Mesenchymal stem cell (in vitro differentiated cells and primary cell): ENCODE measurements around the gene CLDN18.

Experiments
- DNase-seq: peaks from one replicate; pipeline ENCODE4 v3.0.0-alpha.2; 2013
- H2AFZ ChIP-seq: one replicate; pipeline ENCODE4 v1.6.1; 2013; ENCODE audit warnings: low read depth, mild to moderate bottlenecking, control low read depth, inconsistent platforms, low read length, moderate library complexity
- H2AK5ac ChIP-seq: 2 replicates; pipeline ENCODE4 v1.6.1; 2013; ENCODE audit warnings: low read length, moderate library complexity, mild to moderate bottlenecking, inconsistent platforms; ENCODE audit not compliant: severe bottlenecking
- H2BK120ac ChIP-seq: one replicate; pipeline ENCODE4 v1.6.1; 2013; ENCODE audit warnings: low read depth, mild to moderate bottlenecking, inconsistent platforms, low read length, moderate library complexity
- H2BK12ac ChIP-seq, 2 experiments: one replicate each; pipeline ENCODE4 v1.6.1; 2013; ENCODE audit warnings: inconsistent platforms in 2 of 2, low read length in 2 of 2, mild to moderate bottlenecking in 2 of 2, moderate library complexity in 2 of 2, control low read depth in 1 of 2
- H2BK15ac ChIP-seq: one replicate; pipeline ENCODE4 v1.6.1; 2013; ENCODE audit warnings: mild to moderate bottlenecking, low read depth, inconsistent platforms; ENCODE audit not compliant: poor library complexity, severe bottlenecking
- H2BK5ac ChIP-seq: 2 replicates; pipeline ENCODE4 v1.6.1; 2013; ENCODE audit warnings: low read depth, mild to moderate bottlenecking, low read length, control low read depth, inconsistent platforms; ENCODE audit not compliant: poor library complexity, severe bottlenecking
- H3K14ac ChIP-seq, 2 experiments: one replicate each; pipeline ENCODE4 v1.6.1; 2013; ENCODE audit warnings: inconsistent platforms in 2 of 2, low read length in 2 of 2, control low read depth in 1 of 2, mild to moderate bottlenecking in 1 of 2, moderate library complexity in 1 of 2
- H3K18ac ChIP-seq, 2 experiments: one replicate each; pipeline ENCODE4 v1.6.1; 2013; ENCODE audit warnings: inconsistent platforms in 2 of 2, low read length in 2 of 2, control low read depth in 1 of 2, low read depth in 1 of 2, mild to moderate bottlenecking in 1 of 2
- H3K23ac ChIP-seq, 2 experiments: one replicate each; pipeline ENCODE4 v1.6.1; 2013; ENCODE audit warnings: inconsistent platforms in 2 of 2, low read length in 2 of 2, mild to moderate bottlenecking in 2 of 2, moderate library complexity in 2 of 2, control low read depth in 1 of 2
- H3K27ac ChIP-seq: 2 replicates; pipeline ENCODE4 v1.5.1; 2013; ENCODE audit warnings: mild to moderate bottlenecking, moderate library complexity, low read length, control low read depth, inconsistent platforms; ENCODE audit not compliant: poor library complexity, severe bottlenecking
- H3K27me3 ChIP-seq, 2 experiments: 2 replicates each; pipeline versions ENCODE4 v1.6.1 to v1.7.0; 2013; ENCODE audit warnings: low read length in 2 of 2, mild to moderate bottlenecking in 2 of 2, moderate library complexity in 2 of 2, control low read depth in 1 of 2, inconsistent platforms in 1 of 2; ENCODE audit not compliant: control insufficient read depth in 1 of 2, insufficient read depth in 1 of 2
- H3K36me3 ChIP-seq, 2 experiments: 2 replicates each; pipeline versions ENCODE4 v1.6.1 to v1.7.0; 2013; ENCODE audit warnings: low read length in 2 of 2, control low read depth in 1 of 2, inconsistent platforms in 1 of 2, low read depth in 1 of 2, mild to moderate bottlenecking in 1 of 2; ENCODE audit not compliant: insufficient read depth in 2 of 2, control insufficient read depth in 1 of 2
- H3K4ac ChIP-seq, 2 experiments: one replicate each; pipeline ENCODE4 v1.6.1; 2013; ENCODE audit warnings: inconsistent platforms in 2 of 2, low read length in 2 of 2, mild to moderate bottlenecking in 2 of 2, moderate library complexity in 2 of 2, control low read depth in 1 of 2, low read depth in 1 of 2
- H3K4me1 ChIP-seq: 2 replicates; pipeline ENCODE4 v1.6.1; 2013; ENCODE audit warnings: low read depth, low read length, control low read depth; ENCODE audit not compliant: control insufficient read depth, insufficient read depth
- H3K4me2 ChIP-seq: 2 replicates; pipeline ENCODE4 v1.6.1; 2013; ENCODE audit warnings: low read length, mild to moderate bottlenecking, inconsistent platforms; ENCODE audit not compliant: poor library complexity, severe bottlenecking
- H3K4me3 ChIP-seq, 2 experiments: 2 replicates each; pipeline versions ENCODE4 v1.5.1 to v1.7.0; 2013; ENCODE audit warnings: low read length in 2 of 2, mild to moderate bottlenecking in 2 of 2, control low read depth in 1 of 2, low read depth in 1 of 2; ENCODE audit not compliant: insufficient read depth in 1 of 2
- H3K79me1 ChIP-seq: replicated peaks from 2 replicates; pipeline ENCODE4 v1.6.1; 2013; ENCODE audit warnings: mild to moderate bottlenecking, control low read depth, low read length, inconsistent platforms; ENCODE audit not compliant: poor library complexity, severe bottlenecking
- H3K9ac ChIP-seq: 2 replicates; pipeline ENCODE4 v1.7.0; 2013; ENCODE audit warnings: mild to moderate bottlenecking, low read length, moderate library complexity
- H3K9me3 ChIP-seq: 2 replicates; pipeline ENCODE4 v1.7.0; 2013; ENCODE audit warnings: mild to moderate bottlenecking, low read length; ENCODE audit not compliant: control insufficient read depth
- H4K8ac ChIP-seq: one replicate; pipeline ENCODE4 v1.6.1; 2013; ENCODE audit warnings: inconsistent platforms, mild to moderate bottlenecking, low read length, moderate library complexity
- H4K91ac ChIP-seq: one replicate; pipeline ENCODE4 v1.6.1; 2013; ENCODE audit warnings: mild to moderate bottlenecking, low read length, inconsistent platforms
- WGBS: methylation state at CpG from one replicate; pipeline ENCODE4 v1.1.7; 2013; ENCODE audit warnings: mixed read lengths; 5-methylcytosine and 5-hydroxymethylcytosine counted together

CLDN18 gene

GRCh38 chr3:138031536-138031935 lies 21.6 kb downstream of the CLDN18 start:
- Histone ChIP-seq H3K4me3 (no peak overlapping the region), H3K36me3 (peaks cover 14 to 18% of the 10 kb centered on the region in 2 experiments), H3K4me2 (no peak overlapping the region), H3K27ac (no peak overlapping the region), H2AFZ (no peak overlapping the region), H3K4me1 (peaks cover 2% of the 10 kb centered on the region), H3K79me1 (no peaks in the 10 kb centered on the region), H3K27me3 (no peaks in the 10 kb centered on the region), H3K9ac (no peak overlapping the region), H4K8ac (no peak overlapping the region), H3K4ac (no peak overlapping the region), H2BK5ac (no peak overlapping the region), H3K18ac (no peak overlapping the region), H3K14ac (no peak overlapping the region), H2BK120ac (no peak overlapping the region), H3K23ac (no peak overlapping the region), H3K9me3 (no peaks in the 10 kb centered on the region), H2AK5ac (no peak overlapping the region), H2BK15ac (no peak overlapping the region), H2BK12ac (no peak overlapping the region), H4K91ac (no peak overlapping the region)
- 84% methylated on average over 1 of the region's 3 CpGs for WGBS
- no peak for DNase-seq

- no peak overlapping the region for H2BK120ac ChIP-seq
- H3K9ac ChIP-seq, result no peak overlapping the region
- H3K9me3 ChIP-seq, result no peaks in the 10 kb centered on the region
- no peak overlapping the region for H4K91ac ChIP-seq
- no peak overlapping the region for H2BK12ac ChIP-seq
- peaks cover 11 to 13% of the 10 kb centered on the region in 2 experiments for H3K36me3 ChIP-seq
- no peak overlapping the region for H3K23ac ChIP-seq
- H3K79me1 ChIP-seq, result no peaks in the 10 kb centered on the region
- H2BK15ac ChIP-seq, result no peak overlapping the region
- no peak for DNase-seq
- H3K4me2 ChIP-seq, result no peak overlapping the region
- H3K4ac ChIP-seq, result no peak overlapping the region
- H3K27ac ChIP-seq, result no peak overlapping the region
- H2AFZ ChIP-seq, result no peak overlapping the region
- no peak overlapping the region for H3K14ac ChIP-seq
- H3K18ac ChIP-seq, result no peak overlapping the region
- H3K4me1 ChIP-seq, result peaks cover 2% of the 10 kb centered on the region
- H2BK5ac ChIP-seq, result no peak overlapping the region
- no peaks in the 10 kb centered on the region for H3K27me3 ChIP-seq
- H3K4me3 ChIP-seq, result no peak overlapping the region
- H4K8ac ChIP-seq, result no peak overlapping the region
- no peak overlapping the region for H2AK5ac ChIP-seq
- WGBS, result 86% methylated on average over 2 of the region's 3 CpGs
Measured at GRCh38 chr3:138032567-138032966, 22.6 kb downstream of the CLDN18 start.

GRCh38 chr3:138033202-138033691 lies 23.3 kb downstream of the CLDN18 start:
- Histone ChIP-seq H3K18ac (no peak overlapping the region), H3K79me1 (no peaks in the 10 kb centered on the region), H2AK5ac (no peak overlapping the region), H3K27me3 (no peaks in the 10 kb centered on the region), H2AFZ (no peak overlapping the region), H3K4me3 (no peak overlapping the region), H3K23ac (no peak overlapping the region), H3K4me1 (peaks cover 2% of the 10 kb centered on the region), H3K9me3 (no peaks in the 10 kb centered on the region), H2BK12ac (no peak overlapping the region), H3K36me3 (peaks cover 11 to 13% of the 10 kb centered on the region in 2 experiments), H4K91ac (no peak overlapping the region), H3K4me2 (no peak overlapping the region), H2BK15ac (no peak overlapping the region), H3K4ac (no peak overlapping the region), H4K8ac (no peak overlapping the region), H3K9ac (no peak overlapping the region), H2BK5ac (no peak overlapping the region), H3K27ac (no peak overlapping the region), H3K14ac (no peak overlapping the region), H2BK120ac (no peak overlapping the region)
- DNase-seq, result no peak
- 100% methylated on average over 1 of the region's 2 CpGs for WGBS

- no peaks in the 10 kb centered on the region for H3K79me1 ChIP-seq
- H4K8ac ChIP-seq, result no peak overlapping the region
- H2BK12ac ChIP-seq, result no peak overlapping the region
- no peak overlapping the region for H3K4ac ChIP-seq
- H3K9ac ChIP-seq, result no peak overlapping the region
- H3K4me1 ChIP-seq, result no peaks in the 10 kb centered on the region
- no peaks in the 10 kb centered on the region for H3K9me3 ChIP-seq
- no peak overlapping the region for H3K27ac ChIP-seq
- WGBS, result 100% methylated on average over 1 of the region's 1 CpG
- no peak overlapping the region for H2AK5ac ChIP-seq
- H2BK15ac ChIP-seq, result no peak overlapping the region
- DNase-seq, result no peak
- no peak overlapping the region for H3K18ac ChIP-seq
- H3K4me3 ChIP-seq, result no peak overlapping the region
- no peak overlapping the region for H2AFZ ChIP-seq
- H2BK5ac ChIP-seq, result no peak overlapping the region
- H3K14ac ChIP-seq, result no peak overlapping the region
- H2BK120ac ChIP-seq, result no peak overlapping the region
- H3K23ac ChIP-seq, result no peak overlapping the region
- no peak overlapping the region for H4K91ac ChIP-seq
- no peak overlapping the region for H3K4me2 ChIP-seq
- peaks cover 9 to 11% of the 10 kb centered on the region in 2 experiments for H3K36me3 ChIP-seq
- H3K27me3 ChIP-seq, result no peaks in the 10 kb centered on the region
Measured at GRCh38 chr3:138034918-138035317, 25.0 kb downstream of the CLDN18 start.
